Measurements from ENCODE around the gene AGAP3. TPM values are rescaled to one million over a fixed set of nuclear protein-coding genes. Genes with fewer than 3 reads are reported as not detected.

The AGAP3 gene
- total RNA-seq, 1 experiment from 2014 or later, result 126 TPM

DNA sequence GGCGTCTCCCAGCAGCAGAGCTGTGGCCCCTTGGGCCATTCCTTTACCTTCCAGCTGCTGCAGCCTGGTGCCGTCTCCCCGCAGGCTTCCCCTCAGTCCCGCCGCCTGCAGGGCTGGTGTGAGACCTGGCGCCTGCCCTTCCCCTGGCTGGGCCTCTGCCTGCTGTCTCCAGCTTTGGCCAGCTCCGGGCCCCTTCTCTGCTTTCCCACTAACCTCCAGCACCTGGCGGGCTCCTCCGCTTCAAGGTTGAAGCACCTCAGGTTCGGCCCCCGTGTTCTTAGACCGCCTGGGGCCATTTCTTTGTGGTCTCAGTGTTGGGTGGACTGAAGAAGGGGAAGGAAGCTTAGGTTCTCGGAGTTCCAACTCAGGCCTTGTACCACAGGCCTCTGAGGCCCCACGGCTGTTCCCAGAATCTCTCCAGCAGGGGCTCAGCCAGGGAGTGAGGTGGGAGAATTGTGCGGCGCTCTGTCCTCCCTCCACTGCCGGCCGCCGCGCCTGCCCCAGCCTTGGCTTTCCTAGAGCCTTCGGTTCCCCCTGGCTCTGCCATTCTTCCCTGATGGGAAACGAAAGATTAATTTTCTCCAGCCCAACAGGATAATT is 50.9 kb downstream of the AGAP3 start:
- TF ChIP-seq RAD21 (IDR thresholded peaks at IDR 0.05; ENCODE audit: low read depth) (no peak), POLR2A (IDR thresholded peaks at IDR 0.05; ENCODE audit: borderline replicate concordance, extremely low read depth, insufficient read depth, insufficient read length) (no peak), JUND (IDR thresholded peaks at IDR 0.05) (no peak), ZFX (IDR thresholded peaks at IDR 0.05) (no peak), CEBPB (IDR thresholded peaks at IDR 0.05; ENCODE audit: low read depth) (no peak), ELF1 (IDR thresholded peaks at IDR 0.05; ENCODE audit: borderline replicate concordance, low read depth) (no peak), SP1 (IDR thresholded peaks at IDR 0.05; ENCODE audit: low read depth) (no peak), SRF (IDR thresholded peaks at IDR 0.05; ENCODE audit: low read depth) (no peak), FOSL1 (IDR thresholded peaks at IDR 0.05; ENCODE audit: low read depth) (no peak), TCF7L2 (IDR thresholded peaks at IDR 0.05; ENCODE audit: borderline replicate concordance, extremely low read depth, insufficient read depth, insufficient read length) (no peak), EZH2phosphoT487 (IDR thresholded peaks at IDR 0.05; ENCODE audit: borderline replicate concordance) (no peak), POLR2AphosphoS5 (IDR thresholded peaks at IDR 0.05; ENCODE audit: low read depth, low read length) (no peak), EGR1 (IDR thresholded peaks at IDR 0.05; ENCODE audit: low read depth) (no peak), EZH2 (IDR thresholded peaks at IDR 0.05) (no peak), SIN3A (IDR thresholded peaks at IDR 0.05; ENCODE audit: low read depth) (no peak), CBX3 (IDR thresholded peaks at IDR 0.05; ENCODE audit: low read depth) (no peak)
- TF ChIP-seq, protein P1, sequence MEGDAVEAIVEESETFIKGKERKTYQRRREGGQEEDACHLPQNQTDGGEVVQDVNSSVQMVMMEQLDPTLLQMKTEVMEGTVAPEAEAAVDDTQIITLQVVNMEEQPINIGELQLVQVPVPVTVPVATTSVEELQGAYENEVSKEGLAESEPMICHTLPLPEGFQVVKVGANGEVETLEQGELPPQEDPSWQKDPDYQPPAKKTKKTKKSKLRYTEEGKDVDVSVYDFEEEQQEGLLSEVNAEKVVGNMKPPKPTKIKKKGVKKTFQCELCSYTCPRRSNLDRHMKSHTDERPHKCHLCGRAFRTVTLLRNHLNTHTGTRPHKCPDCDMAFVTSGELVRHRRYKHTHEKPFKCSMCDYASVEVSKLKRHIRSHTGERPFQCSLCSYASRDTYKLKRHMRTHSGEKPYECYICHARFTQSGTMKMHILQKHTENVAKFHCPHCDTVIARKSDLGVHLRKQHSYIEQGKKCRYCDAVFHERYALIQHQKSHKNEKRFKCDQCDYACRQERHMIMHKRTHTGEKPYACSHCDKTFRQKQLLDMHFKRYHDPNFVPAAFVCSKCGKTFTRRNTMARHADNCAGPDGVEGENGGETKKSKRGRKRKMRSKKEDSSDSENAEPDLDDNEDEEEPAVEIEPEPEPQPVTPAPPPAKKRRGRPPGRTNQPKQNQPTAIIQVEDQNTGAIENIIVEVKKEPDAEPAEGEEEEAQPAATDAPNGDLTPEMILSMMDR (IDR thresholded peaks at IDR 0.05 in 2 of 3, conservative IDR thresholded peaks at IDR 0.05 in 1 of 3; ENCODE audit: borderline replicate concordance in 1 of 3, insufficient read depth in 1 of 3, low read depth in 2 of 3, low read length in 2 of 3), result no peak
- TF ChIP-seq, protein P2, sequence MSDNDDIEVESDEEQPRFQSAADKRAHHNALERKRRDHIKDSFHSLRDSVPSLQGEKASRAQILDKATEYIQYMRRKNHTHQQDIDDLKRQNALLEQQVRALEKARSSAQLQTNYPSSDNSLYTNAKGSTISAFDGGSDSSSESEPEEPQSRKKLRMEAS (IDR thresholded peaks at IDR 0.05), result no peak
- TF ChIP-seq, protein P3, sequence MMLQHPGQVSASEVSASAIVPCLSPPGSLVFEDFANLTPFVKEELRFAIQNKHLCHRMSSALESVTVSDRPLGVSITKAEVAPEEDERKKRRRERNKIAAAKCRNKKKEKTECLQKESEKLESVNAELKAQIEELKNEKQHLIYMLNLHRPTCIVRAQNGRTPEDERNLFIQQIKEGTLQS (IDR thresholded peaks at IDR 0.05), result no peak
- TF ChIP-seq, protein P4, sequence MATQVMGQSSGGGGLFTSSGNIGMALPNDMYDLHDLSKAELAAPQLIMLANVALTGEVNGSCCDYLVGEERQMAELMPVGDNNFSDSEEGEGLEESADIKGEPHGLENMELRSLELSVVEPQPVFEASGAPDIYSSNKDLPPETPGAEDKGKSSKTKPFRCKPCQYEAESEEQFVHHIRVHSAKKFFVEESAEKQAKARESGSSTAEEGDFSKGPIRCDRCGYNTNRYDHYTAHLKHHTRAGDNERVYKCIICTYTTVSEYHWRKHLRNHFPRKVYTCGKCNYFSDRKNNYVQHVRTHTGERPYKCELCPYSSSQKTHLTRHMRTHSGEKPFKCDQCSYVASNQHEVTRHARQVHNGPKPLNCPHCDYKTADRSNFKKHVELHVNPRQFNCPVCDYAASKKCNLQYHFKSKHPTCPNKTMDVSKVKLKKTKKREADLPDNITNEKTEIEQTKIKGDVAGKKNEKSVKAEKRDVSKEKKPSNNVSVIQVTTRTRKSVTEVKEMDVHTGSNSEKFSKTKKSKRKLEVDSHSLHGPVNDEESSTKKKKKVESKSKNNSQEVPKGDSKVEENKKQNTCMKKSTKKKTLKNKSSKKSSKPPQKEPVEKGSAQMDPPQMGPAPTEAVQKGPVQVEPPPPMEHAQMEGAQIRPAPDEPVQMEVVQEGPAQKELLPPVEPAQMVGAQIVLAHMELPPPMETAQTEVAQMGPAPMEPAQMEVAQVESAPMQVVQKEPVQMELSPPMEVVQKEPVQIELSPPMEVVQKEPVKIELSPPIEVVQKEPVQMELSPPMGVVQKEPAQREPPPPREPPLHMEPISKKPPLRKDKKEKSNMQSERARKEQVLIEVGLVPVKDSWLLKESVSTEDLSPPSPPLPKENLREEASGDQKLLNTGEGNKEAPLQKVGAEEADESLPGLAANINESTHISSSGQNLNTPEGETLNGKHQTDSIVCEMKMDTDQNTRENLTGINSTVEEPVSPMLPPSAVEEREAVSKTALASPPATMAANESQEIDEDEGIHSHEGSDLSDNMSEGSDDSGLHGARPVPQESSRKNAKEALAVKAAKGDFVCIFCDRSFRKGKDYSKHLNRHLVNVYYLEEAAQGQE (IDR thresholded peaks at IDR 0.05; ENCODE audit: low read depth), result no peak
- Histone ChIP-seq H3K9me3 (ENCODE audit: control insufficient read depth in 1 of 2, insufficient read depth in 1 of 2, low read depth in 1 of 2, low read length in 2 of 2) (no peaks in the 10 kb centered on the region), H3K4me3 (replicated peaks in 1 of 2; ENCODE audit: low read depth in 1 of 2, low read length in 2 of 2) (no peak overlapping the region), H3K27ac (ENCODE audit: low read depth, low read length) (no peak overlapping the region), H3K36me3 (ENCODE audit: control insufficient read depth in 1 of 2, insufficient read depth in 2 of 2, low read length in 2 of 2) (peaks cover 5 to 15% of the 10 kb centered on the region in 2 experiments; a peak in 3 of 4 replicates), H3K79me2 (ENCODE audit: insufficient read depth, low read length) (no peaks in the 10 kb centered on the region), H3K4me2 (ENCODE audit: low read length) (no peak overlapping the region), H4K20me1 (ENCODE audit: insufficient read depth) (no peaks in the 10 kb centered on the region), H3K27me3 (ENCODE audit: insufficient read depth, low read length) (no peaks in the 10 kb centered on the region), H3K9me2 (ENCODE audit: insufficient read depth) (no peaks in the 10 kb centered on the region), H3K9ac (ENCODE audit: low read length) (no peak overlapping the region), H3K4me1 (ENCODE audit: control insufficient read depth in 1 of 2, insufficient read depth in 2 of 2, low read length in 2 of 2) (no peaks in the 10 kb centered on the region), H2AFZ (ENCODE audit: low read depth, low read length, poor library complexity, severe bottlenecking) (no peak overlapping the region)
- ATAC-seq (no peak), DNase-seq (ENCODE audit: low read depth, low spot score) (no peak)
- POLR2A ChIA-PET, result no interaction called here
- no TSS peak for BruUV-seq (replicated peaks)
- intact Hi-C loops (cut with micrococcal nuclease), result no loop called here
- RAD21 ChIA-PET (ENCODE audit: low non-redundant PET in 1 of 2, low total read pairs in 2 of 2, uncharacterized antibody in 2 of 2, unreplicated experiment in 2 of 2), result no interaction called here
- CTCF ChIA-PET, result interaction anchor here (1.1 kb wide), 1 partner anchor 13 kb away, joined by 5 read pairs; no protein-coding TSS in a partner anchor
